GM12865 (cell line): ENCODE results near the gene TBC1D23.
"Not testable (repeated sequence)": the region's sequence is repeated elsewhere in the genome, so short reads cannot be mapped to it uniquely, and the experiment has no call there.

Experiments used
- DNase-seq: peaks from one replicate; pipeline ENCODE4 v3.0.0; 2010; ENCODE audit warnings: low read depth
- H3K4me3 ChIP-seq: 2 replicates; pipeline ENCODE4 v1.5.1; 2011; ENCODE audit warnings: mild to moderate bottlenecking, low read depth, low read length, control low read depth
- TF ChIP-seq, protein P1 (sequence below): IDR thresholded peaks from 2 replicates; pipeline ENCODE4 v1.5.1; 2011; ENCODE audit warnings: low read length, control low read depth, low read depth, inconsistent platforms; ENCODE audit not compliant: insufficient read depth; ENCODE audit errors: missing control alignments

The TBC1D23 gene

DNA sequence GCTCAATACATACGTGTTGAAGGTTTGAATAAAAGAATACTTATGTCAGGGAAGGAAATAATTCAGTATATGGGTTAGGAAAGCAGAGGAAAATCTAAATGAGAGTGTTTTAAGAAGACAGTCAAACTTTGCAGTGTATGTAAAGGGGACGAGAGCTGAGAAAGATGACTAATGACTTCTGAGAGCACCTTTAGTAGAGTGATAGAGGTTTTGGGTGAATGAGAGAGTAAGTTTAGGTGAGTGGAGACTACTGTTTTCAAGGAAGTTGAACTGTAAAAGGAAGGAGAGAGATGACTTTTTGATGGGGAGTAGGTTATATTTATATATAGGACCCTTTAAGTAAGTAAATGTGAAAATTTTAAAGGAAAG lies 9.4 kb downstream of the TBC1D23 start:
- TF ChIP-seq, protein P1, sequence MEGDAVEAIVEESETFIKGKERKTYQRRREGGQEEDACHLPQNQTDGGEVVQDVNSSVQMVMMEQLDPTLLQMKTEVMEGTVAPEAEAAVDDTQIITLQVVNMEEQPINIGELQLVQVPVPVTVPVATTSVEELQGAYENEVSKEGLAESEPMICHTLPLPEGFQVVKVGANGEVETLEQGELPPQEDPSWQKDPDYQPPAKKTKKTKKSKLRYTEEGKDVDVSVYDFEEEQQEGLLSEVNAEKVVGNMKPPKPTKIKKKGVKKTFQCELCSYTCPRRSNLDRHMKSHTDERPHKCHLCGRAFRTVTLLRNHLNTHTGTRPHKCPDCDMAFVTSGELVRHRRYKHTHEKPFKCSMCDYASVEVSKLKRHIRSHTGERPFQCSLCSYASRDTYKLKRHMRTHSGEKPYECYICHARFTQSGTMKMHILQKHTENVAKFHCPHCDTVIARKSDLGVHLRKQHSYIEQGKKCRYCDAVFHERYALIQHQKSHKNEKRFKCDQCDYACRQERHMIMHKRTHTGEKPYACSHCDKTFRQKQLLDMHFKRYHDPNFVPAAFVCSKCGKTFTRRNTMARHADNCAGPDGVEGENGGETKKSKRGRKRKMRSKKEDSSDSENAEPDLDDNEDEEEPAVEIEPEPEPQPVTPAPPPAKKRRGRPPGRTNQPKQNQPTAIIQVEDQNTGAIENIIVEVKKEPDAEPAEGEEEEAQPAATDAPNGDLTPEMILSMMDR, result no peak

DNA sequence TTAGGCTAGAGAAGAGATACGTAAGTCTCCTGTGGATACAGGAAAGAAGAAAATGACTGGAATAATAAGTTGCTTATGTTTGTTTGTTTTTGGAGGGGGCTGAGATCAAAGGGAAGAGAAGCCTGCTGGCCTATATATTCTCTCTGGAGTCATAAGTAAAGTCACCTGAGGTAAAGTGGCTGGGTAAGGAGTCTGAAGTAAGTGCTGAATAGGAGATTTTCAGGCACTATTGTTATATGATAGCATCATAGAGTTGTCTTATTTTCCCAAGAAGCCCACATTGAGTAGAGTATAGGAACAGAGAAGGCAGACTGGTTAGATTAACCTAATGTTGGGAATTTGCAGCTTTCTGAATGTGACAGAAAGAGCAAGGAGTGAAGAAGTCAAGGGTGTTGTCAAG lies 10.7 kb downstream of the TBC1D23 start:
- H3K4me3 ChIP-seq, result no peak overlapping the region
- no peak for DNase-seq
- TF ChIP-seq, protein P1, result no peak

More for the DNA sequence above, 9.4 kb downstream of the TBC1D23 start:
- no peak for DNase-seq
- no peak overlapping the region for H3K4me3 ChIP-seq

DNA sequence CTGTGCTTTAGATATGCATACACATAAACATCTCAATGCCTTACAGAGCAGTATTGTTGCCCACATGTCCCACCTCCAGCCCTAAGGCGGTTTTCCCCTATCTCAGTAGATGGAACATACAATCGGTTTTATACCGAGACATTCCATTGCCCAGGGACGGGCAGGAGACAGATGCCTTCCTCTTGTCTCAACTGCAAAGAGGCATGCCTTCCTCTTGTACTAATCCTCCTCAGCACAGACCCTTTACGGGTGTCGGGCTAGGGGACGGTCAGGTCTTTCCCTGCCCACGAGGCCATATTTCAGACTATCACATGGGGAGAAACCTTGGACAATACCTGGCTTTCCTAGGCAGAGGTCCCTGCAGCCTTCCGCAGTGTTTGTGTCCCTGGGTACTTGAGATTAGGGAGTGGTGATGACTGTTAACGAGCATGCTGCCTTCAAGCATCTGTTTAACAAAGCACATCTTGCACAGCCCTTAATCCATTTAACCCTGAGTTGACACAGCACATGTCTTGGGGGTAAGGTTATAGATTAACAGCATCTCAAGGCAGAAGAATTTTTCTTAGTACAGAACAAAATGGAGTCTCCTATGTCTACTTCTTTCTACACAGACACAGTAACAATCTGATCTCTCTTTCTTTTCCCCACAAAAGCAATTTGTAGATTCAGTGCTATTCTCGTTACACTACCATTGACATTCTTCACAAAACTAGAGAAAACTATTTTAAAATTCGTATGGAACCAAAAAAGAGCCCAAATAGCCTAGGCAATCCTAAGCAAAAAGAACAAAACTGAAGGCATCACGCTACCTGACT lies 12.2 kb downstream of the TBC1D23 start:
- H3K4me3 ChIP-seq, DNase-seq: not testable (repeated sequence)

- DNase-seq, result no peak
- no peak overlapping the region for H3K4me3 ChIP-seq
- TF ChIP-seq, protein P1, result no peak
Measured at GRCh38 chr3:100274361-100274760, 13.6 kb downstream of the TBC1D23 start.

DNA sequence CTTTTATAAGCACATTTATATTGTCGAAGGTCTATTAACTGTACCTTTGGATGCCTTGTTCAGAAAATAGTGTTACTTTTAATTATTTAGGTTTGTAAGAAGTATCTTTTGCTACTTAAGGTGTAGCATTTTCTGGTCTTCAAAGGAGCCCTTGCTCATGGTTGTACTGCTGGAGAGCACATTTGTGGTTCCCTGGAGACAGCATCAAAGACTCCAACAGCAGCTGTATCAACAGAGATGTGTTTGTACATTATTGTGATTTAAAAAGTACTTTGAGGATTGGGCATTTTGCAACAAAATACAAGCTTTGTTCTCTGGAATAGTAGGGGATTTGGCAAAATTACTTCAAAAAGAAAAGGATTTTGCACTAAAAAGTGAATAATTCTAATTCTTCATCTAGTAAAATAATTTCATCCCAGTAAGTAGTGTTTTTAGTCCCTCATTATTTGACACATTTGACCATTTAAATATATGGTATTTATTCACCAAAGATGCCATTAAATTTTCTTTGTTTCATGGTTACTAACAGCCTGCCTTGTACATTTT lies 16.5 kb downstream of the TBC1D23 start:
- DNase-seq, result no peak
- TF ChIP-seq, protein P1, result no peak
- no peak overlapping the region for H3K4me3 ChIP-seq

DNA sequence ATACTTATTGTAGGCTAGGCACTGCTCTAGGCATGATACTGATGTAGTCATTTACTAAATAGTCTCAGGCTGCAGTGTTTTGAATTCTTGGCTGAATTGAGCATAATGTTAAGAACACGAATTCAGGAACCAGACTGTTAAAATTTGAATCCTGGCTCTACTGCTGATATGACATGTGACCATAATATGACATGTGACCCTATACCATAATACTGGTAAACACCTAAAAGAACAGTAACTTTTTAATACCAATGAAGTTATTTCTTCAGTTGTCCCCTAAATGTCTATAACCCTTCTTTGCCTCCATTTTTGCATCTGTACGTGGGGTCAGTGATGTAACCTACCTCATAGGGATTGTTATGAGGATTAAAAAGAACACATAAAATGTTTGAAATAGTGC lies 18.1 kb downstream of the TBC1D23 start:
- TF ChIP-seq, protein P1, result no peak
- DNase-seq, result no peak
- no peak overlapping the region for H3K4me3 ChIP-seq

- H3K4me3 ChIP-seq, result no peak overlapping the region
- TF ChIP-seq, protein P1, result no peak
Measured at GRCh38 chr3:100288288-100288894, 27.6 kb downstream of the TBC1D23 start.

More at GRCh38 chr3:100288288-100288894, 27.6 kb downstream of the TBC1D23 start:
- DNase-seq, result no peak
